HG03159 (cell line): ENCODE data around the gene TINAG.
"Not testable (repeated sequence)": the region's sequence is repeated elsewhere in the genome, so short reads cannot be mapped to it uniquely, and the experiment has no call there.

Experiments used
- ATAC-seq: cut with Tn5 transposase; IDR thresholded peaks from one replicate; pipeline ENCODE4 v1.9.1; 2021; ENCODE audit warnings: mild to moderate bottlenecking, moderate library complexity; ENCODE audit not compliant: unreplicated experiment

Gene TINAG

GRCh38 chr6:54307439-54307910 is 766 bp upstream of the TINAG start:
- ATAC-seq, result peak; percentile 48

GRCh38 chr6:54308986-54309315 is 710 bp downstream of the TINAG start:
- no peak for ATAC-seq

GRCh38 chr6:54310377-54311152 is 2.3 kb downstream of the TINAG start:
- ATAC-seq, result no peak

- ATAC-seq, result no peak
Observed at GRCh38 chr6:54315656-54316055, 7.4 kb downstream of the TINAG start.

- no peak for ATAC-seq
Observed at GRCh38 chr6:54320871-54321270, 12.6 kb downstream of the TINAG start.

GRCh38 chr6:54327631-54328030 is 19.4 kb downstream of the TINAG start:
- no peak for ATAC-seq

GRCh38 chr6:54331571-54331970 is 23.3 kb downstream of the TINAG start:
- not testable (repeated sequence) for ATAC-seq

- no peak for ATAC-seq
Observed at GRCh38 chr6:54335871-54336270, 27.6 kb downstream of the TINAG start.

GRCh38 chr6:54353975-54354374 is 45.7 kb downstream of the TINAG start:
- ATAC-seq, result no peak

- no peak for ATAC-seq
Observed at GRCh38 chr6:54354608-54355007, 46.4 kb downstream of the TINAG start.

- ATAC-seq, result no peak
Observed at GRCh38 chr6:54357141-54357540, 48.9 kb downstream of the TINAG start.

- ATAC-seq, result no peak
Observed at GRCh38 chr6:54361188-54361587, 52.9 kb downstream of the TINAG start.

GRCh38 chr6:54361734-54362133 is 53.5 kb downstream of the TINAG start:
- no peak for ATAC-seq

GRCh38 chr6:54366667-54367327 is 58.6 kb downstream of the TINAG start:
- ATAC-seq, result no peak

- ATAC-seq, result no peak
Observed at GRCh38 chr6:54377776-54378175, 69.5 kb downstream of the TINAG start.

GRCh38 chr6:54386295-54386694 is 78.1 kb downstream of the TINAG start:
- ATAC-seq, result no peak

- ATAC-seq, result no peak
Observed at GRCh38 chr6:54390362-54390761, 82.1 kb downstream of the TINAG start.

- no peak for ATAC-seq
Observed at GRCh38 chr6:54391577-54391976, 83.3 kb downstream of the TINAG start.

GRCh38 chr6:54403096-54403495 is 94.9 kb downstream of the TINAG start:
- no peak for ATAC-seq

GRCh38 chr6:54404791-54405190 is 96.5 kb downstream of the TINAG start:
- no peak for ATAC-seq

- ATAC-seq, result no peak
Observed at GRCh38 chr6:54411767-54412166, 103.5 kb downstream of the TINAG start.

GRCh38 chr6:54415517-54415916 is 107.3 kb downstream of the TINAG start:
- ATAC-seq, result no peak
